ENCODE results near the gene FBN2. TPM values are rescaled to one million over a fixed set of nuclear protein-coding genes. Genes with fewer than 3 reads are reported as not detected.

Gene FBN2
- total and polyA plus RNA-seq, 12 donors, result 2.2 to 237 (median 21.6) TPM

DNA sequence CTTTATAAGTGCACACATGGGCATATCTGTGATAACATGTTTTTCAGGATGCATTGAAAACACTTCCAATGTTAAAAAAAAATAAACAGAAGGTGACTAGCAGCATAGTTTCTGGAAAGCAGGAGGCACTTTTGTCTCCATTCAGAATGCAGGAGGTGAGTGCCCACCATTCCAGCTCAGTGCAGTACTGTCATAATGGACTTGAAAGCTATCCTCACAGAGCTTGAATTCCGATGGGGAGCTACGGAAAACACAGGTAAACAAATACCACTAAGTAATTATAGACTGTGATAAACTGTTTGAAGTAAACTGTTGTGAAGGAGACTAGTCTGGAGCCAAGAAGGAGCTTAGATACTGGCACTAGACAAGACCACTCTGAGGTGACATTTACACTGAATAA, 9.9 kb downstream of the FBN2 start:
- Histone ChIP-seq H3K36me3 (replicated peaks in 1 of 2) (no peaks in the 10 kb centered on the region), H3K27me3 (no peaks in the 10 kb centered on the region), H3K9me3 (replicated peaks in 1 of 3) (no peaks in the 10 kb centered on the region), H3K4me3 (no peak overlapping the region), H3K4me1 (replicated peaks in 1 of 2) (peaks cover 17 to 26% of the 10 kb centered on the region in 2 donors), H3K27ac (peak overlapping the region in 2 of 5 donors; percentile 48 to 63)
- WGBS, 4 donors, result 70 to 83% (median 81%) methylated on average over 2 of the region's 2 CpGs
- DNase-seq, result no peak
- intact Hi-C loops (cut with DNase I), result no loop called here
- no peak for TF ChIP-seq POLR2A (IDR thresholded peaks at IDR 0.05)
- TF ChIP-seq, protein P1, sequence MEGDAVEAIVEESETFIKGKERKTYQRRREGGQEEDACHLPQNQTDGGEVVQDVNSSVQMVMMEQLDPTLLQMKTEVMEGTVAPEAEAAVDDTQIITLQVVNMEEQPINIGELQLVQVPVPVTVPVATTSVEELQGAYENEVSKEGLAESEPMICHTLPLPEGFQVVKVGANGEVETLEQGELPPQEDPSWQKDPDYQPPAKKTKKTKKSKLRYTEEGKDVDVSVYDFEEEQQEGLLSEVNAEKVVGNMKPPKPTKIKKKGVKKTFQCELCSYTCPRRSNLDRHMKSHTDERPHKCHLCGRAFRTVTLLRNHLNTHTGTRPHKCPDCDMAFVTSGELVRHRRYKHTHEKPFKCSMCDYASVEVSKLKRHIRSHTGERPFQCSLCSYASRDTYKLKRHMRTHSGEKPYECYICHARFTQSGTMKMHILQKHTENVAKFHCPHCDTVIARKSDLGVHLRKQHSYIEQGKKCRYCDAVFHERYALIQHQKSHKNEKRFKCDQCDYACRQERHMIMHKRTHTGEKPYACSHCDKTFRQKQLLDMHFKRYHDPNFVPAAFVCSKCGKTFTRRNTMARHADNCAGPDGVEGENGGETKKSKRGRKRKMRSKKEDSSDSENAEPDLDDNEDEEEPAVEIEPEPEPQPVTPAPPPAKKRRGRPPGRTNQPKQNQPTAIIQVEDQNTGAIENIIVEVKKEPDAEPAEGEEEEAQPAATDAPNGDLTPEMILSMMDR (IDR thresholded peaks at IDR 0.05), result no peak

DNA sequence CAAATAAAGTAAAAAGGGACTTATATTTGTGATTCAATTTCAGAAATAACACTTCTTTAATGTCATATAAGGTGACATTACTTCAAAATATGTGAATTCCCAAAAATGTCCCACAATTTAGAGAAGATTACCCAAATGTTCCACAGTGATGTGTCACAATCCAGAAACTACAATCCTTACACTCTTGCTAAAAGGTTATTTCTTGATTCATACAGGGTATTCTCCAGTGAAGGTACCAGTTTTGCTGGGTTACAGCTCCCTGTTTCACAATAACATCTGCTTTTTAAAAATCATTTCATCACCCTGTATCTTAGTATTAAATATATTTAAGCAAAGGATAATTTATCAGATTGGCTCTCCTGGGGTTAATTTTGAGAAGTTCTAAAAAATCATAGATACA, 11.0 kb downstream of the FBN2 start:
- no peaks in the 10 kb centered on the region for H3K9me3 ChIP-seq (replicated peaks in 1 of 3)

DNA sequence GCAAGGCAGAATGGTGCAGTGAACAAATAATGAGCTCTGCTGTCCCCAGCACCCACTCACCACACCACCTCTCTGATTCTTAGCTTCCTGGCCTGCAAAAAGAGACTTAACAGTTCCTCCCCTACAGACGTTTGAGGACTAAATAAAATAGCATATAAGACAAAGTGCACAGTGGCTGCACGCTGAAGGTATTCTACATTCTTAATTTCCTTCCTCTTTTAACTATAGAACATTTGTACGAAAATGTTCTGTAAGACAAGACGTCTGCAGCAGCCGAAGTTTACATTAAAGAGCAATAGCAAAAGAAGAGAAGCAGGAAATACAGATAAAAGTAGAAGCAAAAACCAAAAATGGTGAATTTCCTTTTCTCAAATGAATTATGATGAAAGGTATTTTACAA, 15.7 kb downstream of the FBN2 start:
- H3K9me3 ChIP-seq (replicated peaks in 1 of 3), result no peaks in the 10 kb centered on the region
- no peak for DNase-seq
- H3K4me1 ChIP-seq (replicated peaks in 1 of 2), result peaks cover 0 to 5% of the 10 kb centered on the region in 2 donors
- no peak overlapping the region for H3K27ac ChIP-seq
- no peaks in the 10 kb centered on the region for H3K36me3 ChIP-seq (replicated peaks in 1 of 2)
- intact Hi-C loops (cut with DNase I), result no loop called here
- H3K27me3 ChIP-seq, result no peaks in the 10 kb centered on the region
- 63 to 76% (median 71%) methylated on average over 5 of the region's 5 CpGs for WGBS, 4 donors
- TF ChIP-seq, protein P1 (IDR thresholded peaks at IDR 0.05), result no peak
- no peak for TF ChIP-seq POLR2A (IDR thresholded peaks at IDR 0.05)
- no peak overlapping the region for H3K4me3 ChIP-seq

More for the DNA sequence above, 11.0 kb downstream of the FBN2 start:
- H3K4me1 ChIP-seq (replicated peaks in 1 of 2), result peaks cover 11 to 20% of the 10 kb centered on the region in 2 donors
- no peak overlapping the region for H3K4me3 ChIP-seq
- no peaks in the 10 kb centered on the region for H3K36me3 ChIP-seq (replicated peaks in 1 of 2)
- H3K27me3 ChIP-seq, result no peaks in the 10 kb centered on the region
- TF ChIP-seq, protein P1 (IDR thresholded peaks at IDR 0.05), result no peak
- TF ChIP-seq POLR2A (IDR thresholded peaks at IDR 0.05), result no peak
- no peak overlapping the region for H3K27ac ChIP-seq
- intact Hi-C loops (cut with DNase I), result no loop called here
- DNase-seq, result no peak

DNA sequence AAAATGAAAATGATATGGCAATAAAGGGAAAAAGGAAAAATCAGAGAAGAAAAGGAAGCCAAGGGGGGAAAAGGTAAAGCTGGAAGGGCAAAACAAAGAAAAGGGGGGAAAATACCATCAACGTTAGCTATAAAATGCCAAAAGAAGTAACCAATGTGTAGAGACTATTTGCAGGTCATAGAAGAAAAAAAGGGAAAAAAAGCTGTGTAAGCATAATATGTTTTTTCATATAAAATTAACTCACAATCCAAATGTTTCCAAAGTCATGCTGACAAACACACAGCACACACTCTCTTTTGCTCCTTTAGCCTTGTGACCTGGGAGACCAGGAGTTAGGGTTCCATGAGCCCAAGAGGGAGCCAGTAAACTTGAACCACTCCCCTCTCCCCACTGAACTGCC, 18.2 kb downstream of the FBN2 start:
- no peaks in the 10 kb centered on the region for H3K27me3 ChIP-seq
- TF ChIP-seq, protein P1 (IDR thresholded peaks at IDR 0.05), result no peak
- TF ChIP-seq POLR2A (IDR thresholded peaks at IDR 0.05), result no peak
- WGBS, 4 donors, result 71 to 96% (median 91%) methylated on average over 1 of the region's 1 CpG
- DNase-seq, result no peak
- no peak overlapping the region for H3K27ac ChIP-seq
- H3K9me3 ChIP-seq (replicated peaks in 1 of 3), result no peaks in the 10 kb centered on the region
- no peak overlapping the region for H3K4me3 ChIP-seq
- intact Hi-C loops (cut with DNase I), result no loop called here
- H3K36me3 ChIP-seq (replicated peaks in 1 of 2), result no peaks in the 10 kb centered on the region
- no peaks in the 10 kb centered on the region for H3K4me1 ChIP-seq (replicated peaks in 1 of 2)
